Non-pigmented ciliary epithelial cell (primary cell): ENCODE data around the gene TMEM253.

Experiments
- DNase-seq: peaks from one replicate; pipeline ENCODE4 v3.0.0-alpha.2; 2010; ENCODE audit warnings: low read depth

Gene TMEM253

GRCh38 chr14:21090940-21091663 lies 9.8 kb upstream of the TMEM253 start:
- DNase-seq: no peak

GRCh38 chr14:21091821-21092272 lies 9.0 kb upstream of the TMEM253 start:
- DNase-seq: no peak

GRCh38 chr14:21092273-21093011 lies 8.4 kb upstream of the TMEM253 start:
- no peak for DNase-seq

- no peak for DNase-seq
Measured at GRCh38 chr14:21093018-21093417, 7.8 kb upstream of the TMEM253 start.

GRCh38 chr14:21093769-21094681 lies 6.8 kb upstream of the TMEM253 start:
- no peak for DNase-seq

GRCh38 chr14:21095430-21096205 lies 5.2 kb upstream of the TMEM253 start:
- DNase-seq: no peak

GRCh38 chr14:21096438-21096837 lies 4.4 kb upstream of the TMEM253 start:
- DNase-seq: no peak

- no peak for DNase-seq
Measured at GRCh38 chr14:21096978-21097635, 3.8 kb upstream of the TMEM253 start.

GRCh38 chr14:21097636-21098075 lies 3.2 kb upstream of the TMEM253 start:
- DNase-seq: no peak

GRCh38 chr14:21098076-21098891 lies 2.6 kb upstream of the TMEM253 start, which contains the start of gene ZNF219:
ZNF219 (minus strand) TSS chr14:21098655; CDS start chr14:21093591, 5,064 bp downstream.
- DNase-seq: no peak

GRCh38 chr14:21098892-21099595 lies 1.8 kb upstream of the TMEM253 start:
- DNase-seq: no peak

- no peak for DNase-seq
Measured at GRCh38 chr14:21099596-21099985, 1.3 kb upstream of the TMEM253 start.

- DNase-seq: no peak
Measured at GRCh38 chr14:21101802-21102413, 1.0 kb downstream of the TMEM253 start.

- no peak for DNase-seq
Measured at GRCh38 chr14:21102521-21103410, 1.9 kb downstream of the TMEM253 start.

- no peak for DNase-seq
Measured at GRCh38 chr14:21103411-21103709, 2.5 kb downstream of the TMEM253 start.

- peak; percentile 80 for DNase-seq
Measured at GRCh38 chr14:21103710-21104447, 3.0 kb downstream of the TMEM253 start.

- DNase-seq: peak; percentile 55
Measured at GRCh38 chr14:21104448-21105060, 3.7 kb downstream of the TMEM253 start.
